COLO829 (cell line): ENCODE results near the gene DMAP1.

Source experiments
- DNase-seq: peaks from one replicate; pipeline ENCODE4 v3.0.0; 2012; ENCODE audit warnings: low spot score

Gene DMAP1

GRCh38 chr1:44229435-44230167, 16.3 kb downstream of the DMAP1 start:
- DNase-seq: no peak

- no peak for DNase-seq
These were observed 17.5 kb downstream of the DMAP1 start for GRCh38 chr1:44230796-44231195.

DNA sequence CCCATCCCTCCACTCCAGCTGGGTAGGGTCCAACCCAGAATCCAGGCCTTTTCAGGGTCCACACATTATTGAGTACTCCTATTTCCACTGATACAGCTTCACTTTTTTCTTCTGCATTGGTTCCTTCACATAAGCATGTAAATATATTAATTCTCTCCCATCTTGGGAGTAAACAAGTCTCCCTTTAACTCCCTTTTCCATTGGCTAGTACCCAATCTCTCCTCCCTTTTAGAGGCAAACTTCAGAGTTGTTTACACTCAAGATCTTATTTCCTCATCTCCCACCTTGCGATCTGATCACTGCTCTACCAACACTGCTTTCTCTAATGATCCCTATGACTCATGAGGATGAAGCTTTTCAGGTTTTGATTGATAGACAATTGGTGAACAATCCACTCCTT, 20.3 kb downstream of the DMAP1 start:
- DNase-seq: no peak

DNA sequence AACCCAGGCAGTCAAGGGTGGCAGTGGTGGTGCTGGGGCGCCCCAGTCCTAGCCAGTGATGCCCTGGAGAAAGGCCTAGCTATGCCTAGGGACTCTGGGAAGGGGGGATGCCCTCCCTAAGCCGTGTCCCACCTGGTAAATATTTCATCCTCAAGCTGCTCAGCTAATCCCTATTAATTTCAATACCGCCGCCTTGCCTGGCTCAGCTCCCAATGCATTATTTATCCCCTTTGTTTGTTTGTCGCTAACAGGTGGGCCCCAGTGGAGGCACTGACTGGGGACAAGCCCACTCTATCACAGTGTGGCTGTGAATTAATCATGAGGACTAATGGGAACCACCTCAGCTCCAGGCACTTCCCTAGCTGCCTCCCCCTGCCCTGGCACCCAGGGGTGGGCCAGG, 22.5 kb downstream of the DMAP1 start:
- no peak for DNase-seq

- no peak for DNase-seq
These were observed 23.4 kb downstream of the DMAP1 start for GRCh38 chr1:44236490-44237272.

- no peak for DNase-seq
These were observed 24.6 kb downstream of the DMAP1 start for GRCh38 chr1:44237721-44238457.

- no peak for DNase-seq
These were observed 25.4 kb downstream of the DMAP1 start for GRCh38 chr1:44238660-44239059.

GRCh38 chr1:44239331-44239960, 26.2 kb downstream of the DMAP1 start:
- DNase-seq: no peak

- DNase-seq: no peak
These were observed 26.7 kb downstream of the DMAP1 start for GRCh38 chr1:44239961-44240371.

- DNase-seq: no peak
These were observed 27.8 kb downstream of the DMAP1 start for GRCh38 chr1:44240802-44241671.

GRCh38 chr1:44242746-44243145, 29.5 kb downstream of the DMAP1 start:
- no peak for DNase-seq

- DNase-seq: no peak
These were observed 30.7 kb downstream of the DMAP1 start for GRCh38 chr1:44243782-44244495.

- DNase-seq: no peak
These were observed 31.7 kb downstream of the DMAP1 start for GRCh38 chr1:44244986-44245385.

DNA sequence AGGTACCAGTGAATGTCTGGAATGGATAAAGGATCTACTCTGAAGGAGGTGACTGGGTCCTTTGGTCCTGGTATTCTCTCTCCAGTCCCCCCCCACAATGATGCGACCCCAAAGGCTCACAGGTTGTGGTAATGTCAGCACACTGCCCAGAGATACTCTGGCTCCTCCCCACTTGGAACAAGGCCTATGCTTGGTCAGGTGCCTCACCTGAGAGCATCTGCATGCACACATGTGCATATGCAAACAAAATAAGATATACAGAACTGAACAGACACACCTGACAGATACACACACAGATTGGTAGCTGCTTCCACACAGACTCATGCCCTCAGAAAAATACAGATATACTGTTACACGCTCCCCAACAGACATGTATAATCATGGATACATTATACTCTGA, 33.5 kb downstream of the DMAP1 start:
- no peak for DNase-seq

DNA sequence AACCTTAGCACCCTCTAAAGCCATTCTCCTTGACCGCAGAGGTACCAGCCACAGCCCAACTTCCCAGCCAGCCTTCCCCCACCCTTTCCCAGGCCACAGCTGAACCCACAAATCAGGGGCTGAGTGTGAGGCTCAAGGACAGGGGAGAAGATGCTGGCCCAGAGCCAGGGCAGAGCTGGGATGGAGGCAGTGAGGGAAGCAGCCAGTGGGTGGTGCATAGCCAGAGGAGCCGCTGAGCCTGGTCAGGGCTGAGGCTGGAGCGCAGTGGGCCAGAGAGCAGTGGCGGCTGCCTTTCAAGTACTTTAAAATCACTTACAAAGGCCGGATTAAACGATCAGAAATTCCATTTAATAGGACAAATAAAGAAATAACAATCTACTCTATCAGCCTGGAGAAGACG, 36.3 kb downstream of the DMAP1 start:
- DNase-seq: no peak

GRCh38 chr1:44250068-44250781, 37.0 kb downstream of the DMAP1 start:
- DNase-seq: no peak

DNA sequence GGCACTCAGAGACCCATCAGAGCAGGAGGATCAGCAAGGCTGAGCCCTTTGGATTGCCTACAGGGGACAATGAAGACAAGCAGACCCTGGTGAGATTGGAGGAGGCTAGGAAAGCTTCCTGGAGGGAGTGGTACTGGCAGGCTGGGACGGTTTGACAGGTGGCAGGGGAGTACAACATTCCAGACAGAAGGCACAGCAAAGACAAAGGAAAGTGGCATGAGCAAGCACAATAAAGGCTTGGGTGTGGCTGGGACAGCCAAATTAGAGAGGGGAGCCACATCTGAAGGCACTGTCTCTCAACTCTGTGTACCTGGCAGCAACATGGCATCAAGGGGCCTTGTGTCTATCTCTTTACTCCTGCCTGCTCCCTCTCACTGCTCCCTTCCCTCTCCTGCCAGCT, 38.2 kb downstream of the DMAP1 start:
- DNase-seq: no peak

DNA sequence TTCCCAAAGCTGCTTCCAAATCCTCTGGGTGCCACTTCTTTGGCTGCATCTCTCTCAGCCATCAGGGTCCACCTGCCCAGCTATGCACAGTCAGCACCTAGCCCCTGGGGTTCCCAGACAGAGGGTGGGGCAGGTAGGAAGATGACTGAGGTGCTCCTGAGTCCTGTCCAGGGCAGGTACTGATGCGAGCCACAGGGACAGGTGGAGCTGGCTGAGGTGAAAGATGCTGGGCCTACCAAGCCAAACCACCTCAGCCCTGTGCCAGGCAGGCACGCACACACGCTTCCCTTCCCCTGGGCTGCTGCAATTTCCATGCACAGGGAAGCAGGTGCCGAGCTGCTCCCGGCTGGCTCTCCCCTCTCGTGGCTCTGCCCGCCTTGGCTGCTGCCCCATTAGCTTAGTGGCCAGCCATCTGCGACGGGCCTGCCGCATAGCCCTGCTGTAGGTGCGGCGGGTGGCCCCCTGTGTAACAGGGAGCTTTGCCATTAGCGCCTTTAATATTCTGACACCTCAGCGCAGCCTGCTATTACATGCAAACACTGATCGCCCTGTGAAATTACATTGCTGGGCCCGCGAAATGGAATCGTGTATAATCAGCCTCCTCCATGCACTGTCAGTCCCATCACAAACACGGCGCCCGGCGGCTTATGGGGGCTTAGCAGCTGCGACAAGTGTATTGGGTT, 38.9 kb downstream of the DMAP1 start:
- no peak for DNase-seq

DNA sequence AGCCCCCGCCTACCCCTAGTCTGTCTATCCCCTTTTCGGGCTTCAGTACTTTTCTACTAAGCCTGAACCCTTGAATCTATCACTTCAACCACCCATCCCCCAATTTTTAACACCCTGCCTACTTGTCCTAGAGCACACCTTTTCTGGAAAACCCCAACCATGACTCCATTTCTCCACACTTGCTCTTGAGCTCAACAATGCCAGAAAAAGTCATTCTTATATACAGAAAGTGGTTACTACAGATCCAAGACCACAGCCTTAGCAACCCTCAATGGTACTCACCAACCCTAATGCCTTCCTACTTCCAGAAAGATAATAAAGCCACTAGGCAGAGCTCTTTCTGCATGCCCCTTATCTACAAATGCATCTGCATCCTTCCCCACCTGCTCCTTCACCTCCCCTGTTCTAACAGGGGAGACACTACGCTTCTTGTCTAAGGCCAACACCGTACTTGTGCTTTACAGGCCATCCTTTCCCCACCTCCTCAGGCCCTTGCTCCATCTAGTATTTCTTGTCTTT, 41.2 kb downstream of the DMAP1 start:
- DNase-seq: no peak
